ENCODE data around the gene STS. TPM values are rescaled to one million over a fixed set of nuclear protein-coding genes. Genes with fewer than 3 reads are reported as not detected.

STS gene
- total and polyA plus RNA-seq, 12 donors: 1.2 to 7.9 (median 5.6) TPM

DNA sequence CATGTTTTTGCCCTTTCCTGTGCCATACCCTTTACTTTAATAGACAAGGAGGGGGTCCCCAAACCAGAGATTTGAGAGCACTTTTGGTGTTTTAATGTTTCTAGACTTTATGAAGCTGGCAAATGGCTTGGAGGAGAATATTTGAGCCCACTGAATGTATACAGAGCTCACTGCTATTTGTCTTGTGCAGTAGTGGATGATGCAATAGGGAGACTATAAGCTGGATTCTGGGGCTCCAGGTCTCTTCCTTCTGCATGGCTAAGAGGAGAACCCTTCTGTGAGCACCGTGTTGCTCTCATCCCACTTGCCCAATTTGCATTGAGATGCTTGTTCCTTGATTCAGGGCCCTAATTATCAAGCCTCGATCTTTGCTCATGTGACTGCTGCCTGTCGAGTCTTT is 9.4 kb downstream of the STS start:
- H3K4me1 ChIP-seq: no peaks in the 10 kb centered on the region
- H3K27me3 ChIP-seq: no peaks in the 10 kb centered on the region
- TF ChIP-seq, protein P1, sequence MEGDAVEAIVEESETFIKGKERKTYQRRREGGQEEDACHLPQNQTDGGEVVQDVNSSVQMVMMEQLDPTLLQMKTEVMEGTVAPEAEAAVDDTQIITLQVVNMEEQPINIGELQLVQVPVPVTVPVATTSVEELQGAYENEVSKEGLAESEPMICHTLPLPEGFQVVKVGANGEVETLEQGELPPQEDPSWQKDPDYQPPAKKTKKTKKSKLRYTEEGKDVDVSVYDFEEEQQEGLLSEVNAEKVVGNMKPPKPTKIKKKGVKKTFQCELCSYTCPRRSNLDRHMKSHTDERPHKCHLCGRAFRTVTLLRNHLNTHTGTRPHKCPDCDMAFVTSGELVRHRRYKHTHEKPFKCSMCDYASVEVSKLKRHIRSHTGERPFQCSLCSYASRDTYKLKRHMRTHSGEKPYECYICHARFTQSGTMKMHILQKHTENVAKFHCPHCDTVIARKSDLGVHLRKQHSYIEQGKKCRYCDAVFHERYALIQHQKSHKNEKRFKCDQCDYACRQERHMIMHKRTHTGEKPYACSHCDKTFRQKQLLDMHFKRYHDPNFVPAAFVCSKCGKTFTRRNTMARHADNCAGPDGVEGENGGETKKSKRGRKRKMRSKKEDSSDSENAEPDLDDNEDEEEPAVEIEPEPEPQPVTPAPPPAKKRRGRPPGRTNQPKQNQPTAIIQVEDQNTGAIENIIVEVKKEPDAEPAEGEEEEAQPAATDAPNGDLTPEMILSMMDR (IDR thresholded peaks at IDR 0.05): no peak
- intact Hi-C loops (cut with DNase I): loop anchor here in 1 of 10 donors (10.0 kb wide), 1 partner anchor 1578 kb away; the partner anchor contains the start of gene ANOS1
- DNase-seq: no peak
- no peak overlapping the region for H3K27ac ChIP-seq
- H3K9me3 ChIP-seq: no peaks in the 10 kb centered on the region
- WGBS, 2 donors: 88 to 93% methylated on average over 3 of the region's 3 CpGs
- H3K36me3 ChIP-seq: no peaks in the 10 kb centered on the region
- no peak overlapping the region for H3K4me3 ChIP-seq
- ATAC-seq: no peak

GRCh38 chrX:7158468-7158990 is 11.0 kb downstream of the STS start:
- Histone ChIP-seq H3K9me3 (no peaks in the 10 kb centered on the region), H3K27ac (no peak overlapping the region), H3K36me3 (no peaks in the 10 kb centered on the region), H3K4me1 (no peaks in the 10 kb centered on the region), H3K4me3 (no peak overlapping the region), H3K27me3 (no peaks in the 10 kb centered on the region)
- ATAC-seq: no peak
- DNase-seq: no peak
- intact Hi-C loops (cut with DNase I): loop anchor here in 1 of 10 donors (10.0 kb wide), 1 partner anchor 1576 kb away; the partner anchor contains the start of gene ANOS1
- TF ChIP-seq, protein P1 (IDR thresholded peaks at IDR 0.05): no peak
- WGBS, 2 donors: 86 to 88% methylated on average over 5 of the region's 5 CpGs

GRCh38 chrX:7159149-7159861 is 11.8 kb downstream of the STS start:
- intact Hi-C loops (cut with DNase I): loop anchor here in 1 of 10 donors (10.0 kb wide), 1 partner anchor 1575 kb away; the partner anchor contains the start of gene ANOS1
- H3K27me3 ChIP-seq: no peaks in the 10 kb centered on the region
- ATAC-seq: no peak
- no peaks in the 10 kb centered on the region for H3K9me3 ChIP-seq
- no peaks in the 10 kb centered on the region for H3K4me1 ChIP-seq
- TF ChIP-seq, protein P1 (IDR thresholded peaks at IDR 0.05): no peak
- no peak overlapping the region for H3K27ac ChIP-seq
- DNase-seq: no peak
- no peak overlapping the region for H3K4me3 ChIP-seq
- 80 to 85% methylated on average over 7 of the region's 7 CpGs for WGBS, 2 donors
- H3K36me3 ChIP-seq: no peaks in the 10 kb centered on the region

- Histone ChIP-seq H3K9me3 (peaks cover 0 to 1% (median 0%) of the 10 kb centered on the region in 11 donors), H3K36me3 (no peaks in the 10 kb centered on the region), H3K4me3 (no peak overlapping the region), H3K27ac (no peak overlapping the region), H3K27me3 (no peaks in the 10 kb centered on the region), H3K4me1 (no peaks in the 10 kb centered on the region)
- WGBS, 2 donors: 67 to 81% methylated on average over 1 of the region's 1 CpG
- intact Hi-C loops (cut with DNase I): no loop called here
- TF ChIP-seq, protein P1 (IDR thresholded peaks at IDR 0.05): no peak
- ATAC-seq: no peak
- DNase-seq: no peak
Measured at GRCh38 chrX:7163146-7163677, 15.7 kb downstream of the STS start.

Data from heart right ventricle (tissue), 16 donors.